Ishikawa (cell line): ENCODE results near the gene C5orf63.

Source experiments
- CEBPB ChIP-seq: IDR thresholded peaks from 2 replicates; pipeline ENCODE4 v1.6.1; 2012
- CREB1 ChIP-seq: IDR thresholded peaks from 2 replicates; pipeline ENCODE4 v1.6.1; 2012; ENCODE audit warnings: low read depth
- EGR1 ChIP-seq: IDR thresholded peaks from 2 replicates; pipeline ENCODE4 v1.6.1; 2012
- EP300 ChIP-seq: IDR thresholded peaks from 2 replicates; pipeline ENCODE4 v1.6.1; 2012; ENCODE audit warnings: borderline replicate concordance
- FOXM1 ChIP-seq: IDR thresholded peaks from 2 replicates; pipeline ENCODE4 v1.6.1; 2012; ENCODE audit warnings: low read depth, borderline replicate concordance
- MAX ChIP-seq: IDR thresholded peaks from 2 replicates; pipeline ENCODE4 v1.6.1; 2012
- NFIC ChIP-seq: IDR thresholded peaks from 2 replicates; pipeline ENCODE4 v1.6.1; 2012
- RAD21 ChIP-seq: IDR thresholded peaks from 2 replicates; pipeline ENCODE4 v1.6.1; 2012; ENCODE audit warnings: low read depth
- REST ChIP-seq: IDR thresholded peaks from 2 replicates; pipeline ENCODE4 v1.6.1; 2012; ENCODE audit warnings: low read depth, mild to moderate bottlenecking
- TAF1 ChIP-seq: IDR thresholded peaks from 2 replicates; pipeline ENCODE4 v1.6.1; 2012; ENCODE audit warnings: low read depth, mild to moderate bottlenecking
- TCF12 ChIP-seq: IDR thresholded peaks from 2 replicates; pipeline ENCODE4 v1.6.1; 2012; ENCODE audit warnings: low read depth
- TEAD4 ChIP-seq: IDR thresholded peaks from 2 replicates; pipeline ENCODE4 v1.6.1; 2012
- USF1 ChIP-seq: IDR thresholded peaks from 2 replicates; pipeline ENCODE4 v1.6.1; 2012
- YY1 ChIP-seq: IDR thresholded peaks from 2 replicates; pipeline ENCODE4 v1.6.1; 2012; ENCODE audit warnings: low read depth
- ZBTB7A ChIP-seq: IDR thresholded peaks from 2 replicates; pipeline ENCODE4 v1.6.1; 2012; ENCODE audit warnings: low read depth

C5orf63 gene

GRCh38 chr5:127064253-127064840, 9.0 kb downstream of the C5orf63 start:
- TF ChIP-seq CEBPB = no peak
- TF ChIP-seq FOXM1 = no peak
- no peak for TF ChIP-seq MAX
- no peak for TF ChIP-seq CREB1
- no peak for TF ChIP-seq NFIC
- TF ChIP-seq TEAD4 = no peak
- no peak for TF ChIP-seq REST
- no peak for TF ChIP-seq EGR1
- TF ChIP-seq ZBTB7A = no peak

- TF ChIP-seq TEAD4 (no peak), EGR1 (no peak), FOXM1 (no peak)
Measured at GRCh38 chr5:127063257-127063913, 9.9 kb downstream of the C5orf63 start.

GRCh38 chr5:127061956-127062355, 11.3 kb downstream of the C5orf63 start:
- TF ChIP-seq EP300 (no peak), TEAD4 (no peak), YY1 (no peak), EGR1 (no peak), USF1 (no peak), CREB1 (no peak), RAD21 (no peak), NFIC (no peak), TCF12 (no peak), CEBPB (no peak), TAF1 (no peak), FOXM1 (no peak), ZBTB7A (no peak), MAX (no peak), REST (no peak)

GRCh38 chr5:127061537-127061936, 11.8 kb downstream of the C5orf63 start:
- TF ChIP-seq REST = no peak
- no peak for TF ChIP-seq RAD21

GRCh38 chr5:127060470-127060985, 12.8 kb downstream of the C5orf63 start:
- TF ChIP-seq YY1 = no peak

GRCh38 chr5:127056896-127057295, 16.4 kb downstream of the C5orf63 start:
- TF ChIP-seq REST (no peak), NFIC (no peak), TEAD4 (no peak), YY1 (no peak), MAX (no peak), TCF12 (no peak)
